ENCODE results near the gene GTF2A2. TPM values are rescaled to one million over a fixed set of nuclear protein-coding genes. Genes with fewer than 3 reads are reported as not detected.

GTF2A2 gene, protein sequence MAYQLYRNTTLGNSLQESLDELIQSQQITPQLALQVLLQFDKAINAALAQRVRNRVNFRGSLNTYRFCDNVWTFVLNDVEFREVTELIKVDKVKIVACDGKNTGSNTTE
- polyA plus RNA-seq (124 and 171 TPM in 2 replicates), polyA minus RNA-seq (19.2 and 22.9 TPM in 2 replicates)

DNA sequence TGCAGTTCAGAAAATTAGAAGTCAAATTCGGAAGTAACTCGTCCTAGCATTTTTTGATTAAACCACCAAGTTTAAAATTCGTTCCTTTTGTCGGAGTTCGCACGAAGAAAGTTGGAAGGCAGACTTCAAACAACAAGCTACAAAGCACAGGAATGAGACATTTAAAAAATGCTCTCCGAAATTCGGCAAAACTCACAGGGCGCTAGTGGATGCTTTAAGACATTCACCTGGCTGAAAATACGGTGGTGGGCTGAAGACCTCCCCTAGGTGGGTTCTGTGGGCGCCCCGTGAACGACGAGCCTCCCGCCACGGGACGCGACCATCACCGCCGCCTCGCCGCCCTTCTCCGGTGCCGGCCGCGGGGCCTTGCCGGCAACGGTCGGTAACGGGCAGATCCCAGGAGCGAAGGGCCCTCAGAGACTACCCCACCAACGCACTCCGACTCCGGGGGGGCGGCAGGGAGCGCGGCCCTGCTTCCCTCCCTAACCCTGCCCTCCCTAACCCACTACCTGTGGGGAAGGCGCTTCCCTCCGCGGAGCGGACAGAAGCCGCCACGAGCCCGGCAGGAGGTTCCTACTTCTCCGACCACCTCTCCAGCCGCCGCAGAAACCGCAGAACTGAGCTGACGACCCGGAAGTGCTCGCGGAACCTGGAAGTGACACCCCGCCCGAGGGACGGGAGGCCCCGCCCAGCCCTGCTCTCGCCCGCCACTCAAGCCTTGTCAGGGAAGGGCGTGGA lies at the start of gene GTF2A2:
TSS of gene GTF2A2 (minus strand) at position 619 of the 738 bp plus-strand sequence. CDS start 5,238 bp downstream, outside the sequence.
- Histone ChIP-seq H4K20me1 (ENCODE audit: insufficient read depth) (no peaks in the 10 kb centered on the region), H3F3A (ENCODE audit: insufficient read depth, low read length, poor library complexity, severe bottlenecking) (no peaks in the 10 kb centered on the region), H3K27me3 (ENCODE audit: insufficient read depth, low read depth, low read length) (no peaks in the 10 kb centered on the region), H3K79me2 (replicated peaks; ENCODE audit: insufficient read depth, low read length) (peaks cover 37% of the 10 kb centered on the region), H3K27ac (ENCODE audit: low read length) (peak within 1 kb of the TSS; percentile 67), H2AFZ (ENCODE audit: low read depth, low read length) (peak within 1 kb of the TSS; percentile 47), H3K36me3 (ENCODE audit: insufficient read depth, low read length) (peaks cover 5% of the 10 kb centered on the region), H3K9ac (ENCODE audit: low read length) (peak within 1 kb of the TSS; percentile 83), H3K9me2 (ENCODE audit: insufficient read depth, low read length) (no peaks in the 10 kb centered on the region), H3K4me3 (ENCODE audit: low read length) (peak within 1 kb of the TSS; percentile 92), H3K9me3 (ENCODE audit: low read length) (no peaks in the 10 kb centered on the region), H3K4me2 (ENCODE audit: low read length) (peak within 1 kb of the TSS; percentile 81)
- TF ChIP-seq EP300 (conservative IDR thresholded peaks at IDR 0.05; ENCODE audit: poor library complexity, severe bottlenecking) (peak; percentile 55), MXI1 (conservative IDR thresholded peaks at IDR 0.05; ENCODE audit: poor library complexity, severe bottlenecking) (peak; percentile 73), CTCF (IDR thresholded peaks at IDR 0.05; ENCODE audit: poor library complexity, severe bottlenecking) (no peak), TAF1 (IDR thresholded peaks at IDR 0.05; ENCODE audit: low read depth) (peak; percentile 82), POLR2AphosphoS5 (IDR thresholded peaks at IDR 0.05) (peak; percentile 97), RAD21 (conservative IDR thresholded peaks at IDR 0.05) (peak; percentile 27), EZH2 (IDR thresholded peaks at IDR 0.05; ENCODE audit: borderline replicate concordance, insufficient read depth, low read length, poor library complexity, severe bottlenecking) (no peak), REST (IDR thresholded peaks at IDR 0.05; ENCODE audit: borderline replicate concordance) (peak; percentile 80), SMC3 (conservative IDR thresholded peaks at IDR 0.05; ENCODE audit: poor library complexity) (peak; percentile 29)

DNA sequence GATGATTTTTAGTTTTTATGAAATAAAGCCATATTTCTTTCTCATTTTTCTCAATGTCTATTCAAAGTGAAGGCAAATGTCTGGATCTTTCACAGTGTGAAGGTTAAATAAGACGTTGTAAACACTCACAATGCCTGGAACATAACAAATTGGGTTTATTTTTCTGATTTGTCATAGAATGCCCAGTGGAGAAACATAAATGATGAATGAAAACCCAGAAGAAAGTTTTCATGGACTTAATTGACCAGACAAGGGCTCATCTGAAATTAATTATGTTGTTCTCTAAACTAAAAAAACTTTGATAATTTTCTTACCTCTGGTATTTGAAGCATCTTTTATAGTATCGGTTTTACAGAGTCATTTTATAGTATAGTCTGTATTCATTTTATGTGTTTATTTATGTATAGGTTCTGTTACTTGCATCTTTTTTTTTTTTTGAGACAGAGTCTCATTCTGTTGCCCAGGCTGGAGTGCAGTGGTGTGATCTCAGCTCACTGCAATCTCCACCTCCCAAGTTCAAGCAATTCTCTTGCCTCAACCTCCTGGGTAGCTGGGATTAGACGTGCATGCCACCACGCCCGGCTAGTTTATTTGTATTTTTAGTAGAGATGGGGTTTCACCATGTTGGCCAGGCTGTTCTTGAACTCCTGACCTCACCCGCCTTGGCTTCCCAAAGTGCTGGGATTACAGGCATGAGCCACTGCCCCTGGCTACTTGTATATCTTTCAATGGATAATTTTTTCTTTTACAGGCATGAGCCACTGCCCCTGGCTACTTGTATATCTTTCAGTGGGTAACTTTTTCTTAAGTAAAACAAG lies 46.9 kb upstream of the GTF2A2 start:
- Histone ChIP-seq H3K9ac (ENCODE audit: low read length) (no peak overlapping the region), H3F3A (ENCODE audit: insufficient read depth, low read length, poor library complexity, severe bottlenecking) (no peaks in the 10 kb centered on the region), H3K9me2 (ENCODE audit: insufficient read depth, low read length) (no peaks in the 10 kb centered on the region), H3K27ac (ENCODE audit: low read length) (no peak overlapping the region), H3K4me3 (ENCODE audit: low read length) (no peak overlapping the region), H4K20me1 (ENCODE audit: insufficient read depth) (no peaks in the 10 kb centered on the region), H3K4me2 (ENCODE audit: low read length) (no peak overlapping the region), H3K79me2 (replicated peaks; ENCODE audit: insufficient read depth, low read length) (no peaks in the 10 kb centered on the region), H3K36me3 (ENCODE audit: insufficient read depth, low read length) (no peaks in the 10 kb centered on the region), H3K9me3 (ENCODE audit: low read length) (no peaks in the 10 kb centered on the region), H2AFZ (ENCODE audit: low read depth, low read length) (no peak overlapping the region), H3K27me3 (ENCODE audit: insufficient read depth, low read depth, low read length) (no peaks in the 10 kb centered on the region)
- TF ChIP-seq EZH2 (IDR thresholded peaks at IDR 0.05; ENCODE audit: borderline replicate concordance, insufficient read depth, low read length, poor library complexity, severe bottlenecking): no peak
- TF ChIP-seq POLR2AphosphoS5 (IDR thresholded peaks at IDR 0.05): no peak
- TF ChIP-seq CTCF (IDR thresholded peaks at IDR 0.05; ENCODE audit: poor library complexity, severe bottlenecking): no peak
- TF ChIP-seq TAF1 (IDR thresholded peaks at IDR 0.05; ENCODE audit: low read depth): no peak
- no peak for TF ChIP-seq SMC3 (conservative IDR thresholded peaks at IDR 0.05; ENCODE audit: poor library complexity)
- no peak for TF ChIP-seq MXI1 (conservative IDR thresholded peaks at IDR 0.05; ENCODE audit: poor library complexity, severe bottlenecking)
- TF ChIP-seq EP300 (conservative IDR thresholded peaks at IDR 0.05; ENCODE audit: poor library complexity, severe bottlenecking): no peak
- TF ChIP-seq REST (IDR thresholded peaks at IDR 0.05; ENCODE audit: borderline replicate concordance): no peak
- TF ChIP-seq RAD21 (conservative IDR thresholded peaks at IDR 0.05): no peak

Data from neural cell (in vitro differentiated cells).